ENCODE results near the gene MSANTD3. TPM values are rescaled to one million over a fixed set of nuclear protein-coding genes. Genes with fewer than 3 reads are reported as not detected.

Gene MSANTD3
- total RNA-seq, 1 donor from 2014 or later, result 20.2 TPM

GRCh38 chr9:100425758-100426157, 1.2 kb upstream of the MSANTD3 start:
- H3K9me3 ChIP-seq, result no peaks in the 10 kb centered on the region
- DNase-seq, result no peak

DNA sequence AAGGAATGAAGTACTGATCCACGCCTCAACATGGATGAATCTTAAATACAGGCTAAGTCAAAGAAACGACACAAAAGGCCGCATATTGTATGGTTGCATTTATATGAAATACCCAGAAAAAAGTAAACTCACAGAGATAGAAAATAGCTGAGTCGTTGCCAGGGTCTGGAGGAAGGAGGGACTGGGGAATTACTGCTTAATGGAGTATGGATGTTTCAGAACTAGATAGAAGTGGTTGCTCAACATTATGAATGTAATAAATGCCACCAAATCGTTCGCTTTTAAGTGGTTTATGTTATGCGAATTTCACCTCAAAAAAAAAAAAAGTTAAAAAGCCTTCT, 784 bp upstream of the MSANTD3 start:
- peak overlapping the region; percentile 65 for H3K4me3 ChIP-seq
- ATAC-seq (no peak), DNase-seq (no peak)
- peak overlapping the region; percentile 86 for H3K27ac ChIP-seq
- TF ChIP-seq CTCF (IDR thresholded peaks at IDR 0.05), result no peak
- peaks cover 28% of the 10 kb centered on the region for H3K4me1 ChIP-seq
- no peaks in the 10 kb centered on the region for H3K27me3 ChIP-seq (ENCODE audit: low read depth)
- H3K9me3 ChIP-seq, result no peaks in the 10 kb centered on the region
- H3K36me3 ChIP-seq, result no peaks in the 10 kb centered on the region
- intact Hi-C loops (cut with DNase I), result no loop called here

More at GRCh38 chr9:100425758-100426157, 1.2 kb upstream of the MSANTD3 start:
- H3K36me3 ChIP-seq, result no peaks in the 10 kb centered on the region
- TF ChIP-seq CTCF (IDR thresholded peaks at IDR 0.05), result no peak
- peak overlapping the region; percentile 86 for H3K27ac ChIP-seq
- H3K27me3 ChIP-seq (ENCODE audit: low read depth), result no peaks in the 10 kb centered on the region
- H3K4me3 ChIP-seq, result peak overlapping the region; percentile 65
- intact Hi-C loops (cut with DNase I), result no loop called here
- peaks cover 28% of the 10 kb centered on the region for H3K4me1 ChIP-seq
- no peak for ATAC-seq

- Histone ChIP-seq H3K4me3 (peak overlapping the region; percentile 77), H3K27me3 (ENCODE audit: low read depth) (no peaks in the 10 kb centered on the region), H3K27ac (peak overlapping the region; percentile 79), H3K9me3 (no peaks in the 10 kb centered on the region), H3K36me3 (no peaks in the 10 kb centered on the region), H3K4me1 (peaks cover 28% of the 10 kb centered on the region)
- intact Hi-C loops (cut with DNase I), result no loop called here
- TF ChIP-seq CTCF (IDR thresholded peaks at IDR 0.05), result no peak
- DNase-seq (peak; percentile 65), ATAC-seq (peak; percentile 59 to 61)
Measured at GRCh38 chr9:100427366-100428263, 672 bp downstream of the MSANTD3 start.

DNA sequence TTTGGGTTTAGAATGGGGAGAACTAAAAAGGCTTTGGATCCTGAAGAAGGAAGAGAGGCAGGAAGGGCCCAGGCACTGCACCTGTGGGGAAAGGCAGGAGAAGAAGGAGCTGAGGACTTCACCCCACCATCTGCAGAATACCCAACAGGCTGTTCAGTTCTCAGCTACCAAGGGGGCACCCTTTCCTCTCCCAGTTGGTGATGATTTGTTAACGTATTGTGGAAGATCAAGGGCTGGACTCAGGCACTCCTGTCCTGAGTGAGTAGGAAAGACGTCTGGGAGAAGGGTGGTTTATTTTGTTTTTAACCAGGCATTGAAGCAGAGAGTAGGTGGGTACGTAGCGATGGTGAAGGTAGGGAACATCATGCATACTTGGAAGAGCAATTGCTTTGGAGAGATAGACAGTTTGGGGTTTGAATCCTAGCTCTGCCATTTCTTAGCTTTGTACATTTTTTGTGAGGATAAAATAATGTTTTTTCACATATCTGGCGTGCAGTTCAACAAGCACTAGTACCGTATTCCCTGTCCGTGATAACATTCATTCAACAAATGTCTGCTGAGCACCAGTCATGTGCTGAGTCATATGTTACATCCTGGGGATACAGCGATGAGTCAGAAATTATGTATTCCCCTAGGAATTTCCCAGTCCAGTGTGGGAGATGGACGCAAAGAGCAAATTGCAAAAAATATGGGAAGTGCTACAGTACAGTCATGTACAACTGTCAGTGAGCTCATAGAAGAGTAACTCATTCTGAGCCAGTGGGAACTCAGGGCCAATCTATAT, 2.1 kb downstream of the MSANTD3 start:
- DNase-seq, result no peak

More for the DNA sequence above, 2.1 kb downstream of the MSANTD3 start:
- Histone ChIP-seq H3K9me3 (no peaks in the 10 kb centered on the region), H3K27me3 (ENCODE audit: low read depth) (no peaks in the 10 kb centered on the region), H3K4me3 (no peak overlapping the region), H3K36me3 (no peaks in the 10 kb centered on the region), H3K27ac (no peak overlapping the region), H3K4me1 (peaks cover 28% of the 10 kb centered on the region)
- intact Hi-C loops (cut with DNase I), result no loop called here
- ATAC-seq, result peak; percentile 2 to 30
- TF ChIP-seq CTCF (IDR thresholded peaks at IDR 0.05), result no peak
